H9 (cell line): Measurements from ENCODE around the gene EBNA1BP2. TPM values are rescaled to one million over a fixed set of nuclear protein-coding genes. Genes with fewer than 3 reads are reported as not detected.

ENCODE experiments used
- DNase-seq: peaks from one replicate; pipeline ENCODE4 v3.0.0-alpha.2; 2017
- H2AFZ ChIP-seq: one replicate; pipeline ENCODE4 v1.6.1; 2013; ENCODE audit warnings: mild to moderate bottlenecking, low read length, control low read depth, moderate library complexity
- H2AK5ac ChIP-seq: 2 replicates; pipeline ENCODE4 v1.6.1; 2013; ENCODE audit warnings: low read length, control low read depth, mixed read lengths; ENCODE audit not compliant: insufficient read length
- H2BK120ac ChIP-seq: one replicate; pipeline ENCODE4 v1.6.1; 2013; ENCODE audit warnings: low read depth, mild to moderate bottlenecking, low read length, control low read depth, inconsistent platforms; ENCODE audit not compliant: poor library complexity, severe bottlenecking
- H2BK12ac ChIP-seq: 2 replicates; pipeline ENCODE4 v1.6.1; 2013; ENCODE audit warnings: low read length, control low read depth, mixed read lengths, low read depth; ENCODE audit not compliant: insufficient read length
- H2BK15ac ChIP-seq: 2 replicates; pipeline ENCODE4 v1.6.1; 2013; ENCODE audit warnings: low read depth, low read length, control low read depth
- H2BK20ac ChIP-seq: one replicate; pipeline ENCODE4 v1.6.1; 2013; ENCODE audit warnings: low read depth, mild to moderate bottlenecking, low read length, control low read depth, inconsistent platforms; ENCODE audit not compliant: poor library complexity, severe bottlenecking
- H2BK5ac ChIP-seq: 2 replicates; pipeline ENCODE4 v1.6.1; 2013; ENCODE audit warnings: low read length, control low read depth, mixed read lengths; ENCODE audit not compliant: insufficient read length
- H3K14ac ChIP-seq: 2 replicates; pipeline ENCODE4 v1.6.1; 2013; ENCODE audit warnings: low read length, control low read depth; ENCODE audit not compliant: insufficient read depth
- H3K18ac ChIP-seq: 2 replicates; pipeline ENCODE4 v1.6.1; 2013; ENCODE audit warnings: low read depth, mild to moderate bottlenecking, mixed read lengths, low read length, control low read depth; ENCODE audit not compliant: insufficient read length
- H3K23ac ChIP-seq: 2 replicates; pipeline ENCODE4 v1.6.1; 2013; ENCODE audit warnings: low read length, control low read depth, mixed read lengths, low read depth; ENCODE audit not compliant: insufficient read length
- H3K23me2 ChIP-seq: 2 replicates; pipeline ENCODE4 v1.6.1; 2013; ENCODE audit warnings: low read depth, mild to moderate bottlenecking, mixed read lengths, low read length, control low read depth; ENCODE audit not compliant: insufficient read length, poor library complexity, severe bottlenecking
- H3K27ac ChIP-seq: 2 replicates; pipeline ENCODE4 v1.5.1; 2013; ENCODE audit warnings: low read length, control low read depth, mixed read lengths, low read depth; ENCODE audit not compliant: insufficient read length
- H3K27me3 ChIP-seq: 2 replicates; pipeline ENCODE4 v1.6.1; 2013; ENCODE audit warnings: low read length, control low read depth, inconsistent platforms; ENCODE audit not compliant: insufficient read depth
- H3K4ac ChIP-seq: 2 replicates; pipeline ENCODE4 v1.6.1; 2013; ENCODE audit warnings: low read depth, mild to moderate bottlenecking, control low read depth, inconsistent platforms, low read length, moderate library complexity
- H3K4me1 ChIP-seq: 2 replicates; pipeline ENCODE4 v1.6.1; 2013; ENCODE audit warnings: low read length, control low read depth, inconsistent platforms; ENCODE audit not compliant: insufficient read depth
- H3K4me2 ChIP-seq: 2 replicates; pipeline ENCODE4 v1.6.1; 2013; ENCODE audit warnings: low read length, control low read depth, mixed read lengths; ENCODE audit not compliant: insufficient read length, insufficient read depth
- H3K56ac ChIP-seq: 2 replicates; pipeline ENCODE4 v1.6.1; 2013; ENCODE audit warnings: low read depth, mild to moderate bottlenecking, mixed read lengths, low read length, control low read depth; ENCODE audit not compliant: insufficient read length
- H3K79me1 ChIP-seq: 2 replicates; pipeline ENCODE4 v1.6.1; 2013; ENCODE audit warnings: low read depth, mild to moderate bottlenecking, moderate library complexity, low read length, control low read depth, inconsistent platforms; ENCODE audit not compliant: insufficient read depth, poor library complexity, severe bottlenecking
- H3K79me2 ChIP-seq: 2 replicates; pipeline ENCODE4 v1.6.1; 2013; ENCODE audit warnings: low read length, control low read depth, inconsistent platforms; ENCODE audit not compliant: insufficient read depth
- H3K9ac ChIP-seq: 2 replicates; pipeline ENCODE4 v1.6.1; 2013; ENCODE audit warnings: low read length, control low read depth, mixed read lengths; ENCODE audit not compliant: insufficient read length; ENCODE audit errors: extremely low read depth
- H3K9me3 ChIP-seq: one replicate; pipeline ENCODE4 v1.6.1; 2013; ENCODE audit warnings: low read depth, low read length, inconsistent platforms; ENCODE audit not compliant: control insufficient read depth
- H3T11ph ChIP-seq: one replicate; pipeline ENCODE4 v1.6.1; 2013; ENCODE audit warnings: mild to moderate bottlenecking, low read length, control low read depth, inconsistent platforms
- H4K20me1 ChIP-seq: one replicate; pipeline ENCODE4 v1.6.1; 2013; ENCODE audit not compliant: control insufficient read depth, insufficient read length, insufficient read depth
- H4K5ac ChIP-seq: 2 replicates; pipeline ENCODE4 v1.6.1; 2013; ENCODE audit warnings: low read depth, mild to moderate bottlenecking, mixed read lengths, low read length, control low read depth; ENCODE audit not compliant: insufficient read length
- H4K8ac ChIP-seq: replicated peaks from 2 replicates; pipeline ENCODE4 v1.6.1; 2013; ENCODE audit warnings: low read length, control low read depth, mixed read lengths, low read depth; ENCODE audit not compliant: insufficient read length
- H4K91ac ChIP-seq: 2 replicates; pipeline ENCODE4 v1.6.1; 2013; ENCODE audit warnings: low read depth, mild to moderate bottlenecking, moderate library complexity, mixed read lengths, low read length, control low read depth; ENCODE audit not compliant: insufficient read length
- H3K27ac Mint-ChIP-seq, 3 experiments: 2 replicates in 2 of 3; 3 replicates in 1 of 3; pipeline ENCODE4 v1.8.0; 2020 to 2021; ENCODE audit warnings: mixed read lengths in 3 of 3, mild to moderate bottlenecking in 1 of 3, moderate library complexity in 1 of 3
- H3K27me3 Mint-ChIP-seq: 2 replicates; pipeline ENCODE4 v1.8.0; 2021; ENCODE audit warnings: low read depth, mild to moderate bottlenecking, moderate library complexity, mixed read lengths
- H3K36me3 Mint-ChIP-seq, 3 experiments: 2 replicates in 2 of 3; 3 replicates in 1 of 3; pipeline ENCODE4 v1.8.0; 2020 to 2021; ENCODE audit warnings: low read depth in 3 of 3, mixed read lengths in 3 of 3; ENCODE audit not compliant: insufficient read depth in 1 of 3
- H3K4me1 Mint-ChIP-seq, 2 experiments: 2 replicates each; pipeline ENCODE4 v1.8.0; 2020; ENCODE audit warnings: mixed read lengths in 2 of 2
- H3K4me3 Mint-ChIP-seq, 2 experiments: 2 replicates in 1 of 2; 3 replicates in 1 of 2; pipeline ENCODE4 v1.8.0; 2020 to 2021; ENCODE audit warnings: mild to moderate bottlenecking in 2 of 2, mixed read lengths in 2 of 2, moderate library complexity in 1 of 2
- H3K9me3 Mint-ChIP-seq, 2 experiments: 2 replicates in 1 of 2; 3 replicates in 1 of 2; pipeline ENCODE4 v1.8.0; 2020; ENCODE audit warnings: mild to moderate bottlenecking in 2 of 2, mixed read lengths in 2 of 2, moderate library complexity in 1 of 2
- CTCF ChIP-seq: fragments of 200-600 bp; sonication (generic); conservative IDR thresholded peaks from 3 replicates; pipeline ENCODE4 v1.8.0; 2021; ENCODE audit warnings: antibody characterized with exemption, mild to moderate bottlenecking
- WGBS: extraction: QIAGEN DNeasy Blood & Tissue Kit; methylation state at CpG from one replicate; pipeline ENCODE4 v1.1.7; 2013; ENCODE audit warnings: missing lambda C conversion rate, low lambda C conversion rate, mixed read lengths; ENCODE audit not compliant: insufficient read length; ENCODE audit errors: extremely low coverage; 5-methylcytosine and 5-hydroxymethylcytosine counted together
- total RNA-seq: library from RNA; stranded (reverse); gene quantifications from 2 replicates; pipeline ENCODE4 v1.2.1, GENCODE V29; 2021

EBNA1BP2 gene
- total RNA-seq, 1 experiment from 2014 or later = 84.7 TPM

- WGBS = no CpG with 5 or more reads among the region's 4 CpGs
- Histone ChIP-seq H2BK12ac (no peak overlapping the region), H3T11ph (no peak overlapping the region), H2BK120ac (no peak overlapping the region), H4K5ac (no peak overlapping the region), H3K23ac (no peak overlapping the region), H4K20me1 (no peaks in the 10 kb centered on the region), H4K91ac (no peak overlapping the region), H2BK15ac (no peak overlapping the region), H3K79me2 (no peaks in the 10 kb centered on the region), H3K56ac (no peak overlapping the region), H3K23me2 (peaks cover 2% of the 10 kb centered on the region), H3K14ac (no peak overlapping the region), H3K9me3 (no peaks in the 10 kb centered on the region), H3K4me2 (no peak overlapping the region), H3K9ac (no peak overlapping the region), H2BK5ac (no peak overlapping the region), H2AK5ac (no peak overlapping the region), H3K27me3 (no peaks in the 10 kb centered on the region), H3K18ac (no peak overlapping the region), H3K4ac (no peak overlapping the region), H2AFZ (no peak overlapping the region), H4K8ac (no peak overlapping the region), H3K79me1 (no peaks in the 10 kb centered on the region), H3K4me1 (peaks cover 2% of the 10 kb centered on the region; the same call in 1 of the 2 replicates), H2BK20ac (no peak overlapping the region), H3K27ac (no peak overlapping the region)
- Mint-ChIP-seq H3K27me3 (peaks cover 7% of the 10 kb centered on the region), H3K4me3 (no peak overlapping the region), H3K9me3 (no peaks in the 10 kb centered on the region; a peak in 2 of 5 replicates), H3K36me3 (no peaks in the 10 kb centered on the region), H3K4me1 (peaks cover 14 to 16% of the 10 kb centered on the region in 2 experiments), H3K27ac (no peak overlapping the region)
- DNase-seq = no peak
- no peak for TF ChIP-seq CTCF
Measured at GRCh38 chr1:43152866-43153265, 19.2 kb downstream of the EBNA1BP2 start.
